ENCODE measurements around the gene L3MBTL4.

L3MBTL4 gene

GRCh38 chr18:6435731-6436130 lies 21.0 kb upstream of the L3MBTL4 start:
- no peak for TF ChIP-seq CTCF (conservative IDR thresholded peaks at IDR 0.05; ENCODE audit: control insufficient read depth, insufficient read depth, low read depth, low read length)
- DNase-seq (ENCODE audit: low read depth), result no peak
- H3K4me3 ChIP-seq (ENCODE audit: control insufficient read depth, low read depth, low read length), result no peak overlapping the region

- TF ChIP-seq CTCF (conservative IDR thresholded peaks at IDR 0.05; ENCODE audit: control insufficient read depth, insufficient read depth, low read depth, low read length), result no peak
- no peak for DNase-seq (ENCODE audit: low read depth)
- no peak overlapping the region for H3K4me3 ChIP-seq (ENCODE audit: control insufficient read depth, low read depth, low read length)
Observed at GRCh38 chr18:6434987-6435709, 20.4 kb upstream of the L3MBTL4 start.

- H3K4me3 ChIP-seq (ENCODE audit: control insufficient read depth, low read depth, low read length), result no peak overlapping the region
- DNase-seq (ENCODE audit: low read depth), result peak; percentile 8
Observed at GRCh38 chr18:6434481-6434880, 19.8 kb upstream of the L3MBTL4 start.

GRCh38 chr18:6431659-6432318 lies 17.1 kb upstream of the L3MBTL4 start:
- no peak for TF ChIP-seq CTCF (conservative IDR thresholded peaks at IDR 0.05; ENCODE audit: control insufficient read depth, insufficient read depth, low read depth, low read length)
- H3K4me3 ChIP-seq (ENCODE audit: control insufficient read depth, low read depth, low read length), result no peak overlapping the region
- DNase-seq (ENCODE audit: low read depth), result no peak

More at GRCh38 chr18:6434481-6434880, 19.8 kb upstream of the L3MBTL4 start:
- no peak for TF ChIP-seq CTCF (conservative IDR thresholded peaks at IDR 0.05; ENCODE audit: control insufficient read depth, insufficient read depth, low read depth, low read length)

GRCh38 chr18:6428851-6429395 lies 14.2 kb upstream of the L3MBTL4 start:
- DNase-seq (ENCODE audit: low read depth), result no peak
- TF ChIP-seq CTCF (conservative IDR thresholded peaks at IDR 0.05; ENCODE audit: control insufficient read depth, insufficient read depth, low read depth, low read length), result no peak
- no peak overlapping the region for H3K4me3 ChIP-seq (ENCODE audit: control insufficient read depth, low read depth, low read length)

GRCh38 chr18:6427286-6427685 lies 12.6 kb upstream of the L3MBTL4 start:
- no peak for DNase-seq (ENCODE audit: low read depth)
- no peak overlapping the region for H3K4me3 ChIP-seq (ENCODE audit: control insufficient read depth, low read depth, low read length)
- no peak for TF ChIP-seq CTCF (conservative IDR thresholded peaks at IDR 0.05; ENCODE audit: control insufficient read depth, insufficient read depth, low read depth, low read length)

Measured in fibroblast of mammary gland (primary cell).